Activated CD4-positive, CD25-positive, alpha-beta regulatory T cell (primary cell): ENCODE results near the gene F12.

Source experiments
- DNase-seq, 4 experiments: peaks; one replicate each; lab custom pipeline; 2025; lab: John Stamatoyannopoulos, UW

The F12 gene

DNA sequence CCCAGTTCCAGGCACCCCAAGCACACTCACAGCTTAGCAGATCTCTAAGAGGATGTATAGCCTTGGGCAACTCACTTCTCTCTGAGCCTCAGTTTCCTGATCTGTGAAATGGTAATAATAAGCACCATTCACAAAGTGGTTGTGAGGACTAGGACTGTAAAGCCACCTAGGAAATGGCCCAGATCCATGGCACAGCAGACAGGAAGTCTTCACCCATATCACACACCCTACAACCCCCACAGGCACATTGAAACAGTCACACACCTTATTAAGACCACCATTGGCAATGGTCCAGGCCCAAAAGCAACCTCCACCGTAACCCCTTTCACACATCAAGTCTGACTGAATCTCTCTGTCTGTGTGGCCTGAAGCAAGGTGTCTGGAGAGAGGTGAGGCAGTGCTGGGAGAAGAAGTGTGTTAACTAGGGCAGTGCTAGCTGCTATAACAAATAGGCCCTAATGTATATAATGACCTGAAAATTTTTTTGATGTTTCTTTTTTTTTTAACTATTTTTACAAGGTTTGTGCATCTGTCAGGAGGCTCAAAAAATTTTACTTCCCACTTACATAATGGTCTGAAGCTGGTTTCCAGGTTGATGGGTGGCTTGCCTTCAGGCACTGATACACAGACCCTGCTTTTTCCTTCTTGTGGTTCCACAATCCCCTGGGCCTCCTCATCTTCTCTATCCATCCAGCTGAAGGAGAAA is 54.0 kb downstream of the F12 start:
- no peak for DNase-seq

DNA sequence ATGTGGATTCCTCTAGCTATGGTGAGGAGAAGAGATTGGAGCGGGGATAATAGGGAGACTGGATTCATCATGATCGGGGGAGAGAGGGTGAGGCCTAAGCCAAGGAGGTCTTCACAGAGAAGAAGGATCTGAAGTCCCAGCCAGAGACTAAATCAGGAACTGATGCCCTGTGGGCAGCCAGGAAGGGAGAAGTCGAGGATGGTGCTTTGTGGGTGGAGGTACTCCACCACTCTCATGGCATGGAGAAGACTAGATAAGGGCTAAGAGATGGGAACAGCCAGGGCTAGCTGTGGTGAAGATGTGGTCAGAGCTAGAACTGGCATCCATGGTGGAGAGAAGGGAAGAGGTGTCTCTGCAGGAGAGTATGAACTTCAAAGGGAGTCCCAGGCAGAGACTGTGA is 54.7 kb downstream of the F12 start:
- DNase-seq, result no peak

DNA sequence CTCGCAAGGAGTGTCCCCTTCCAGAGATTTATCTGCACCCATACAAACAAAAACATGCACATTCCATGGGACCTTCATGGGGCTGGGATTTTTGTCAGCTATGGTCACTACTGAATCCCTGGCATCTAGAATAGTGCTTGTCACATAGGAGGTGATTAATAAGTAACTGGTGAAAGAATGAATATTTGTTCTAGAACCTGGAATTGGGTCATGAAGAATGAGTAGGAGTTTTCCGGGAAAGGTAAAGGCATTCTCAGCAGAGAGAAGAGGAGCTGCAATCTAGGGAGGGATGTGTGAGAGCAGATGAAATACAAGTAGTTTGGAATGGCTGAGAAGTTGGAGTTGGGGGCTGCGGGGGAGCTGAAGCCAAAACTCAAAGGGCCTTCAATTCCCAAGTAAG is 55.1 kb downstream of the F12 start:
- DNase-seq, result no peak

DNA sequence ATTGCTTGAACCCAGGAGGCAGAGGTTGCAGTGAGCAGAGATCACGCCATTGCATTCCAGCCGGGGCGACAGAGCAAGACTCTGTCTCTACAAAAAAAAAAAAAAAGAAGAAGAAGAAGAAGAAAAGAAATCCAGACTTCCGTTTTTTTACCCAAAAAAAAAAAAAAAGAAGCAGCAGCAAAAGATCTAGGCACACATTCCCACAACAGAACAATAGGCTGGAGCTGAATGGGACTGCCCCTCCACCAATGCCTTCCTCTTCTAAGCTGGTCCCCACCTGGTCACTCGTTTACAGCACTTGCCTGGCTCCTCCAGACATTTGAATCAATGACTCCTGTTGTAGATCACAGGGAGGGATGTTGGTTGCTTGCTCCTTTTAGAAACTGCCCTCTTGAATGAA is 56.3 kb downstream of the F12 start:
- DNase-seq, result no peak
